Keratinocyte (primary cell): ENCODE data around the gene CEP68. TPM values are rescaled to one million over a fixed set of nuclear protein-coding genes. Genes with fewer than 3 reads are reported as not detected.

Experiments used
- DNase-seq: peaks from one replicate; pipeline ENCODE4 v3.0.0-alpha.2; 2011; ENCODE audit warnings: low read depth, missing footprints, low spot score
- FAIRE-seq: peaks from 2 replicates; lab custom pipeline; 2011; peaks lifted over from hg19 to GRCh38; lab: Jason Lieb, UNC
- H2AFZ ChIP-seq: 2 replicates; pipeline ENCODE4 v1.6.0; 2012; ENCODE audit warnings: low read length, control low read depth, inconsistent platforms; ENCODE audit not compliant: control insufficient read depth
- H3K27ac ChIP-seq: 2 replicates; pipeline ENCODE4 v1.5.1; 2011; ENCODE audit warnings: low read length; ENCODE audit not compliant: control insufficient read depth, insufficient read depth
- H3K27me3 ChIP-seq: 3 replicates; pipeline ENCODE4 v1.6.0; 2011; ENCODE audit warnings: low read length; ENCODE audit not compliant: control insufficient read depth, insufficient read depth; ENCODE audit errors: extremely low read depth
- H3K36me3 ChIP-seq, 2 experiments: 2 replicates in 1 of 2; 3 replicates in 1 of 2; pipeline ENCODE4 v1.5.1; 2011; ENCODE audit warnings: low read length in 2 of 2, mild to moderate bottlenecking in 1 of 2; ENCODE audit not compliant: control insufficient read depth in 2 of 2, insufficient read depth in 2 of 2; ENCODE audit errors: extremely low read depth in 1 of 2
- H3K4me1 ChIP-seq: 3 replicates; pipeline ENCODE4 v1.5.1; 2011; ENCODE audit warnings: low read length; ENCODE audit not compliant: control insufficient read depth, insufficient read depth; ENCODE audit errors: extremely low read depth
- H3K4me2 ChIP-seq: 3 replicates; pipeline ENCODE4 v1.6.0; 2011; ENCODE audit warnings: low read depth, low read length; ENCODE audit not compliant: control insufficient read depth, insufficient read depth; ENCODE audit errors: extremely low read depth
- H3K4me3 ChIP-seq, 3 experiments: fragments of 200-600 bp in 1 of 3; sonication (generic) in 1 of 3; 2 replicates in 2 of 3; 3 replicates in 1 of 3; pipeline ENCODE4 v1.5.1; 2011 to 2016; ENCODE audit warnings: low read length in 3 of 3, mild to moderate bottlenecking in 3 of 3, control low read depth in 2 of 3, inconsistent platforms in 1 of 3, low read depth in 1 of 3, mixed read lengths in 1 of 3, mixed run types in 1 of 3, moderate library complexity in 1 of 3; ENCODE audit not compliant: control insufficient read depth in 2 of 3, insufficient read depth in 2 of 3; ENCODE audit errors: extremely low read depth in 1 of 3
- H3K79me2 ChIP-seq: 2 replicates; pipeline ENCODE4 v1.6.0; 2012; ENCODE audit warnings: low read length; ENCODE audit not compliant: control insufficient read depth, insufficient read depth
- H3K9ac ChIP-seq: 3 replicates; pipeline ENCODE4 v1.6.0; 2011; ENCODE audit warnings: low read length; ENCODE audit not compliant: control insufficient read depth, insufficient read depth; ENCODE audit errors: extremely low read depth
- H3K9me1 ChIP-seq: 3 replicates; pipeline ENCODE4 v1.6.0; 2011; ENCODE audit warnings: low read length; ENCODE audit not compliant: control insufficient read depth, insufficient read depth; ENCODE audit errors: extremely low read depth
- H3K9me3 ChIP-seq: 2 replicates; pipeline ENCODE4 v1.5.1; 2012; ENCODE audit warnings: low read depth, low read length; ENCODE audit not compliant: control insufficient read depth
- H4K20me1 ChIP-seq: 3 replicates; pipeline ENCODE4 v1.6.0; 2011; ENCODE audit warnings: low read length; ENCODE audit not compliant: control insufficient read depth, insufficient read depth; ENCODE audit errors: extremely low read depth
- CTCF ChIP-seq, 3 experiments: IDR thresholded peaks in 1 of 3; conservative IDR thresholded peaks in 1 of 3; optimal IDR thresholded peaks in 1 of 3; 2 replicates in 2 of 3; 3 replicates in 1 of 3; pipeline versions ENCODE3 to v1.5.1; 2011; ENCODE audit warnings: low read length in 3 of 3, mild to moderate bottlenecking in 3 of 3, moderate library complexity in 2 of 3, control low read depth in 1 of 3, inconsistent platforms in 1 of 3; ENCODE audit not compliant: insufficient read depth in 2 of 3; ENCODE audit errors: extremely low read depth in 1 of 3
- EZH2 ChIP-seq: IDR thresholded peaks from one replicate; pipeline ENCODE4 v1.6.1; 2012; ENCODE audit warnings: inconsistent platforms, mild to moderate bottlenecking, low read length, moderate library complexity
- dilution Hi-C: fragments of 300-500 bp; cut with MboI; formaldehyde crosslinking; loops from one replicate; pipeline ENCODE4 v1.7.0; 2020; ENCODE audit warnings: low sequenced_read_pairs; ENCODE audit not compliant: extremely low pct_ligation_motif_present
- polyA plus RNA-seq, 5 experiments: library from polyadenylated mRNA; depleted of rRNA in 3 of 5; stranded (reverse) in 3 of 5; stranded (forward) in 1 of 5; unstranded in 1 of 5; fragments of >200 nt; gene quantifications; 1 replicate in 1 of 5; 2 replicates in 3 of 5; 3 replicates in 1 of 5; pipeline versions ENCODE4 v1.2.1 to v1.2.3, GENCODE V29; 2011 to 2012; ENCODE audit warnings: missing spikeins in 2 of 5, low read depth in 1 of 5, low replicate concordance in 1 of 5

The CEP68 gene
- polyA plus RNA-seq, 1 donor (not counting 4 experiments of a cell fraction or from before 2014, with no cell fraction given): 4.1 TPM

GRCh38 chr2:65024149-65024829, 31.9 kb upstream of the CEP68 start:
- Histone ChIP-seq H3K79me2 (no peaks in the 10 kb centered on the region), H3K9ac (peak overlapping the region; percentile 30), H3K36me3 (peaks cover 5 to 14% of the 10 kb centered on the region in 2 experiments), H3K4me2 (peak overlapping the region; percentile 25), H3K4me3 (no peak overlapping the region), H3K27ac (peak overlapping the region; percentile 84), H3K9me3 (no peaks in the 10 kb centered on the region), H3K9me1 (no peaks in the 10 kb centered on the region), H3K27me3 (no peaks in the 10 kb centered on the region), H4K20me1 (no peaks in the 10 kb centered on the region), H3K4me1 (peaks cover 22% of the 10 kb centered on the region), H2AFZ (peak overlapping the region; percentile 39)
- no peak for TF ChIP-seq CTCF (optimal IDR thresholded peaks at IDR 0.05 in 1 of 3, IDR thresholded peaks at IDR 0.05 in 1 of 3, conservative IDR thresholded peaks at IDR 0.05 in 1 of 3; ENCODE audit: extremely low read depth in 1 of 3, insufficient read depth in 2 of 3, low read length in 3 of 3)
- TF ChIP-seq EZH2: no peak
- peak; percentile 81 for DNase-seq
- dilution Hi-C loops: no loop called here
- peak; percentile 96 for FAIRE-seq

- no peak overlapping the region for H3K9ac ChIP-seq
- no peak overlapping the region for H3K4me3 ChIP-seq
- H3K27ac ChIP-seq: no peak overlapping the region
- peaks cover 22% of the 10 kb centered on the region for H3K4me1 ChIP-seq
- no peaks in the 10 kb centered on the region for H3K79me2 ChIP-seq
- no peaks in the 10 kb centered on the region for H3K9me1 ChIP-seq
- no peaks in the 10 kb centered on the region for H4K20me1 ChIP-seq
- FAIRE-seq: no peak
- no peak overlapping the region for H2AFZ ChIP-seq
- dilution Hi-C loops: loop anchor here (25.0 kb wide), 1 partner anchor 113 kb away; no protein-coding TSS in a partner anchor
- peaks cover 0 to 11% of the 10 kb centered on the region in 2 experiments for H3K36me3 ChIP-seq
- TF ChIP-seq EZH2: no peak
- no peak for TF ChIP-seq CTCF (optimal IDR thresholded peaks at IDR 0.05 in 1 of 3, IDR thresholded peaks at IDR 0.05 in 1 of 3, conservative IDR thresholded peaks at IDR 0.05 in 1 of 3; ENCODE audit: extremely low read depth in 1 of 3, insufficient read depth in 2 of 3, low read length in 3 of 3)
- H3K4me2 ChIP-seq: no peak overlapping the region
- H3K9me3 ChIP-seq: no peaks in the 10 kb centered on the region
- DNase-seq: no peak
- H3K27me3 ChIP-seq: no peaks in the 10 kb centered on the region
Measured at GRCh38 chr2:65025453-65026123, 30.6 kb upstream of the CEP68 start.
